Measurements from ENCODE around the gene THAP11. TPM values are rescaled to one million over a fixed set of nuclear protein-coding genes. Genes with fewer than 3 reads are reported as not detected.

THAP11 gene
- total RNA-seq, 1 experiment from 2014 or later: 39.1 TPM

GRCh38 chr16:67879462-67879861, 37.3 kb downstream of the THAP11 start:
- intact Hi-C loops (cut with micrococcal nuclease): no loop called here
- H3K4me3 ChIP-seq (ENCODE audit: low read length): no peak overlapping the region
- H3K4me1 ChIP-seq (ENCODE audit: insufficient read depth, low read length): peaks cover 4% of the 10 kb centered on the region; the same call in 1 of the 2 replicates
- no peaks in the 10 kb centered on the region for H3K27me3 ChIP-seq (ENCODE audit: low read length)
- H4K20me1 ChIP-seq (ENCODE audit: low read length): 0 out of 2 replicates have a peak, but pooled peaks cover 7% of the 10 kb centered on the region
- ATAC-seq (no peak), DNase-seq (no peak)
- TF ChIP-seq CTCF (conservative IDR thresholded peaks at IDR 0.05; ENCODE audit: low read depth, low read length) (no peak), EZH2phosphoT487 (IDR thresholded peaks at IDR 0.05; ENCODE audit: borderline replicate concordance, low read length) (no peak), EZH2 (IDR thresholded peaks at IDR 0.05; ENCODE audit: low read length, unreplicated experiment) (no peak)
- no TSS peak for BruUV-seq (replicated peaks)
- H2AFZ ChIP-seq (ENCODE audit: low read length): no peak overlapping the region
- ChIA-PET CTCF (no interaction called here), POLR2A (ENCODE audit: unreplicated experiment) (no interaction called here)
- no peak overlapping the region for H3K4me2 ChIP-seq (ENCODE audit: low read length)
- H3K9me2 ChIP-seq (replicated peaks; ENCODE audit: low read length): no peaks in the 10 kb centered on the region
- H3K36me3 ChIP-seq (ENCODE audit: low read depth, low read length): peaks cover 18% of the 10 kb centered on the region
- H3F3A ChIP-seq (ENCODE audit: low read length, unreplicated experiment): no peaks in the 10 kb centered on the region
- H3K9me3 ChIP-seq (ENCODE audit: low read length): no peaks in the 10 kb centered on the region
- peaks cover 26% of the 10 kb centered on the region for H3K79me2 ChIP-seq (ENCODE audit: low read length)
- H3K9ac ChIP-seq (ENCODE audit: low read length): no peak overlapping the region
- H3K27ac ChIP-seq (ENCODE audit: low read length): no peak overlapping the region

- peaks cover 18% of the 10 kb centered on the region for H3K36me3 ChIP-seq (ENCODE audit: low read depth, low read length)
- BruUV-seq (replicated peaks): no TSS peak
Measured at GRCh38 chr16:67879936-67880335, 37.8 kb downstream of the THAP11 start.

More at GRCh38 chr16:67879936-67880335, 37.8 kb downstream of the THAP11 start:
- no peak overlapping the region for H3K4me3 ChIP-seq (ENCODE audit: low read length)
- intact Hi-C loops (cut with micrococcal nuclease): no loop called here
- no peak overlapping the region for H3K27ac ChIP-seq (ENCODE audit: low read length)
- peaks cover 2% of the 10 kb centered on the region; the same call in 1 of the 2 replicates for H3K4me1 ChIP-seq (ENCODE audit: insufficient read depth, low read length)
- ChIA-PET POLR2A (ENCODE audit: unreplicated experiment) (no interaction called here), CTCF (no interaction called here)
- ATAC-seq (no peak), DNase-seq (no peak)
- peaks cover 22% of the 10 kb centered on the region for H3K79me2 ChIP-seq (ENCODE audit: low read length)
- TF ChIP-seq CTCF (conservative IDR thresholded peaks at IDR 0.05; ENCODE audit: low read depth, low read length): no peak
- no peak for TF ChIP-seq EZH2 (IDR thresholded peaks at IDR 0.05; ENCODE audit: low read length, unreplicated experiment)
- no peak for TF ChIP-seq EZH2phosphoT487 (IDR thresholded peaks at IDR 0.05; ENCODE audit: borderline replicate concordance, low read length)
- H3K9me2 ChIP-seq (replicated peaks; ENCODE audit: low read length): no peaks in the 10 kb centered on the region
- H3K27me3 ChIP-seq (ENCODE audit: low read length): no peaks in the 10 kb centered on the region
- H3K4me2 ChIP-seq (ENCODE audit: low read length): no peak overlapping the region
- no peak overlapping the region for H2AFZ ChIP-seq (ENCODE audit: low read length)
- no peak overlapping the region for H3K9ac ChIP-seq (ENCODE audit: low read length)
- H3F3A ChIP-seq (ENCODE audit: low read length, unreplicated experiment): no peaks in the 10 kb centered on the region
- no peaks in the 10 kb centered on the region for H3K9me3 ChIP-seq (ENCODE audit: low read length)
- H4K20me1 ChIP-seq (ENCODE audit: low read length): 0 out of 2 replicates have a peak, but pooled peaks cover 7% of the 10 kb centered on the region

Data from PC-3 (cell line).